ENCODE measurements around the gene PLAGL1. TPM values are rescaled to one million over a fixed set of nuclear protein-coding genes. Genes with fewer than 3 reads are reported as not detected.

The PLAGL1 gene
- total and polyA plus RNA-seq, 2 of the 8 experiments (the other 6 are each of a cell fraction or from before 2014, with no cell fraction given) = 0.94 to 1.1 TPM

GRCh38 chr6:143934867-143935266 is 73.2 kb downstream of the PLAGL1 start:
- H2BK15ac ChIP-seq (ENCODE audit: low read length) = peak overlapping the region; percentile 65; the same call in 1 of the 2 replicates
- no peak overlapping the region for H4K5ac ChIP-seq (ENCODE audit: insufficient read length, low read depth, low read length)
- H3K4me2 ChIP-seq (ENCODE audit: insufficient read depth in 1 of 2, low read depth in 2 of 2, low read length in 2 of 2) = no peak overlapping the region
- H3K4me1 ChIP-seq (replicated peaks in 1 of 4; ENCODE audit: control insufficient read depth in 3 of 4, insufficient read depth in 4 of 4, low read length in 3 of 4) = peaks cover 0 to 15% (median 4%) of the 10 kb centered on the region in 4 experiments; a peak in 4 of 7 replicates
- no peak overlapping the region for H3K14ac ChIP-seq (ENCODE audit: insufficient read length)
- no peaks in the 10 kb centered on the region for H4K20me1 ChIP-seq (replicated peaks in 1 of 2; ENCODE audit: control insufficient read depth in 1 of 2, insufficient read depth in 2 of 2, low read length in 2 of 2)
- H3K36me3 ChIP-seq (ENCODE audit: control insufficient read depth in 2 of 4, insufficient read depth in 4 of 4, low read length in 3 of 4) = no peaks in the 10 kb centered on the region
- no peak overlapping the region for H3K9ac ChIP-seq (replicated peaks in 1 of 4; ENCODE audit: extremely low read depth in 1 of 4, low read depth in 3 of 4, low read length in 3 of 4)
- no peak overlapping the region for H3K56ac ChIP-seq (replicated peaks; ENCODE audit: insufficient read length, low read depth, low read length)
- H3K27me3 ChIP-seq (replicated peaks in 1 of 4; ENCODE audit: control insufficient read depth in 3 of 4, extremely low read depth in 1 of 4, insufficient read depth in 3 of 4, low read length in 3 of 4) = no peaks in the 10 kb centered on the region; a peak in 1 of 7 replicates
- H3K4ac ChIP-seq (replicated peaks; ENCODE audit: insufficient read length, low read depth, low read length) = no peak overlapping the region
- H2AK5ac ChIP-seq (ENCODE audit: low read depth, low read length) = peak overlapping the region; percentile 56; the same call in 1 of the 2 replicates
- no peak overlapping the region for H3K23ac ChIP-seq (ENCODE audit: insufficient read length)
- peak overlapping the region; percentile 34; the same call in 1 of the 2 replicates for H2BK20ac ChIP-seq (ENCODE audit: low read length)
- FAIRE-seq (no peak), DNase-seq (ENCODE audit: low read depth in 1 of 2, low spot score in 2 of 2) (no peak)
- no peaks in the 10 kb centered on the region for H3K79me1 ChIP-seq (ENCODE audit: low read depth, low read length)
- no peaks in the 10 kb centered on the region for H3K23me2 ChIP-seq (ENCODE audit: low read depth, low read length)
- TF ChIP-seq BCL11A (IDR thresholded peaks at IDR 0.05; ENCODE audit: low read depth in 2 of 2, low read length in 2 of 2) (no peak), SRF (IDR thresholded peaks at IDR 0.05; ENCODE audit: low read depth, low read length) (no peak), CTCF (IDR thresholded peaks at IDR 0.05; ENCODE audit: control extremely low read depth in 1 of 3, insufficient read depth in 1 of 3, low read depth in 1 of 3, low read length in 3 of 3) (peak; percentile 36 to 55 (median 36)), RAD21 (IDR thresholded peaks at IDR 0.05 in 1 of 2, conservative IDR thresholded peaks at IDR 0.05 in 1 of 2; ENCODE audit: low read depth in 2 of 2, low read length in 2 of 2) (0 out of 4 replicates have a peak, but pooled peaks have one; percentile 3 to 14)
- no peak overlapping the region for H2AFZ ChIP-seq (ENCODE audit: low read length)
- H3K4me3 ChIP-seq (ENCODE audit: extremely low read depth in 1 of 4, insufficient read depth in 2 of 4, low read depth in 3 of 4, low read length in 4 of 4) = no peak overlapping the region
- ChIA-PET CTCF (ENCODE audit: partially characterized antibody) (interaction anchor here (0.8 to 18.8 kb wide), 17 partner anchors 8 to 380 kb away, joined by 3 to 591 read pairs (median 4); no protein-coding TSS in a partner anchor), POLR2A (ENCODE audit: partially characterized antibody) (no interaction called here)
- 92% methylated on average over 4 of the region's 4 CpGs; no CpG with 5 or more reads in 1 of the 2 experiments for WGBS, 2 experiments (ENCODE audit: extremely low coverage in 1 of 2, insufficient coverage in 1 of 2, insufficient read length in 1 of 2, insufficient replicate concordance in 2 of 2, low coverage in 1 of 2, low lambda C conversion rate in 2 of 2, missing lambda C conversion rate in 1 of 2)
- H3K27ac ChIP-seq (ENCODE audit: low read depth, low read length) = no peak overlapping the region
- no peak overlapping the region for H2BK120ac ChIP-seq (replicated peaks; ENCODE audit: low read depth, low read length)
- peaks cover 0 to 8% of the 10 kb centered on the region in 2 experiments; a peak in 2 of 4 replicates for H3K9me3 ChIP-seq (ENCODE audit: insufficient read depth in 2 of 2, low read depth in 1 of 2, low read length in 1 of 2)
- peak overlapping the region; percentile 55; the same call in 1 of the 2 replicates for H2BK12ac ChIP-seq (ENCODE audit: low read depth, low read length)
- no peak overlapping the region for H4K8ac ChIP-seq (ENCODE audit: extremely low read depth, insufficient read depth, low read length)
- no peak overlapping the region for H4K91ac ChIP-seq (replicated peaks; ENCODE audit: insufficient read length, low read length)
- H2BK5ac ChIP-seq (ENCODE audit: low read depth, low read length) = no peak overlapping the region
- H3K18ac ChIP-seq (ENCODE audit: extremely low read depth, low read length) = no peak overlapping the region
- H3K79me2 ChIP-seq (ENCODE audit: control insufficient read depth in 1 of 2, insufficient read depth in 2 of 2, low read length in 2 of 2) = no peaks in the 10 kb centered on the region
